ENCODE results near the gene CDKN1A.

- TF ChIP-seq CTCF (IDR thresholded peaks at IDR 0.05) (no peak), POLR2A (IDR thresholded peaks at IDR 0.05) (no peak), POLR2AphosphoS5 (IDR thresholded peaks at IDR 0.05) (no peak), EP300 (IDR thresholded peaks at IDR 0.05) (no peak)
Measured at GRCh38 chr6:36716476-36717093, 38.1 kb downstream of the CDKN1A start.

Measured in gastroesophageal sphincter (tissue), 3 donors.